Omental fat pad (tissue), 4 donors: ENCODE results near the gene CNOT4. TPM values are rescaled to one million over a fixed set of nuclear protein-coding genes. Genes with fewer than 3 reads are reported as not detected.

Experiments used
- ATAC-seq: fragments of 150-250 bp; one replicate; pipeline ENCODE4 v1.9.1; 2016; ENCODE audit warnings: mild to moderate bottlenecking, moderate library complexity; ENCODE audit not compliant: low FRiP score
- DNase-seq: peaks from one replicate; pipeline ENCODE4 v3.0.0-alpha.2; 2019; ENCODE audit warnings: low spot score
- total RNA-seq, 4 donors: library from RNA; depleted of rRNA; stranded (reverse); fragments of >200 nt; gene quantifications; one replicate each; pipeline ENCODE4 v1.1.0, GENCODE V29; 2016
- TF ChIP-seq, protein P1 (sequence below), 3 donors: fragments of 450-650 bp; IDR thresholded peaks; one replicate each; pipeline ENCODE4 v1.5.1; 2016 to 2017; ENCODE audit warnings: antibody characterized with exemption in 3 of 3, mild to moderate bottlenecking in 3 of 3, moderate library complexity in 2 of 3

Gene CNOT4
- total RNA-seq, 4 donors from 2014 or later, result 19.8 to 21.8 (median 20.2) TPM

DNA sequence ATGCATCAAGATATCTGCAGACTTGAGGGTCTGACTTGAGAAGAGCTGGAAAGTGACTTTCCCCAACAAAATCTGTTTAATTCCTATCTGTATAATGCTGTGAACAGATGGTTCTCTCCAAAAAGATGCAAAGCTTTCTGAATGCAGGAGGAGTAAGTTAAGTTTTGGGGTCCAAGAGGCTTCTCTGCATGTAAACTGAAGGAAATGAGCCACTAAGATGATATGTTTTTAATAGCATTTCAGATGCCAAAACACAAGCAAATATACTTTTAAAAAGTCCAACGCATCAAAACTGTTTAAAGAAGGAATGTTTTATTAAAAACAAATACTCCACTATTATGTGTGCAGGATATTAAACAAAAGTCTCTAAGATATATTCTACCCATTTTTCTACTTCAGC is 139.2 kb downstream of the CNOT4 start:
- DNase-seq (no peak), ATAC-seq (no peak)
- TF ChIP-seq, protein P1, sequence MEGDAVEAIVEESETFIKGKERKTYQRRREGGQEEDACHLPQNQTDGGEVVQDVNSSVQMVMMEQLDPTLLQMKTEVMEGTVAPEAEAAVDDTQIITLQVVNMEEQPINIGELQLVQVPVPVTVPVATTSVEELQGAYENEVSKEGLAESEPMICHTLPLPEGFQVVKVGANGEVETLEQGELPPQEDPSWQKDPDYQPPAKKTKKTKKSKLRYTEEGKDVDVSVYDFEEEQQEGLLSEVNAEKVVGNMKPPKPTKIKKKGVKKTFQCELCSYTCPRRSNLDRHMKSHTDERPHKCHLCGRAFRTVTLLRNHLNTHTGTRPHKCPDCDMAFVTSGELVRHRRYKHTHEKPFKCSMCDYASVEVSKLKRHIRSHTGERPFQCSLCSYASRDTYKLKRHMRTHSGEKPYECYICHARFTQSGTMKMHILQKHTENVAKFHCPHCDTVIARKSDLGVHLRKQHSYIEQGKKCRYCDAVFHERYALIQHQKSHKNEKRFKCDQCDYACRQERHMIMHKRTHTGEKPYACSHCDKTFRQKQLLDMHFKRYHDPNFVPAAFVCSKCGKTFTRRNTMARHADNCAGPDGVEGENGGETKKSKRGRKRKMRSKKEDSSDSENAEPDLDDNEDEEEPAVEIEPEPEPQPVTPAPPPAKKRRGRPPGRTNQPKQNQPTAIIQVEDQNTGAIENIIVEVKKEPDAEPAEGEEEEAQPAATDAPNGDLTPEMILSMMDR (IDR thresholded peaks at IDR 0.05), result no peak

- no peak for ATAC-seq
- TF ChIP-seq, protein P1 (IDR thresholded peaks at IDR 0.05), result no peak
Observed at GRCh38 chr7:135369405-135369804, 140.5 kb downstream of the CNOT4 start.

GRCh38 chr7:135368416-135369186 is 141.3 kb downstream of the CNOT4 start:
- DNase-seq (no peak), ATAC-seq (no peak)
- TF ChIP-seq, protein P1 (IDR thresholded peaks at IDR 0.05), result no peak

More at GRCh38 chr7:135369405-135369804, 140.5 kb downstream of the CNOT4 start:
- DNase-seq, result no peak

- TF ChIP-seq, protein P1 (IDR thresholded peaks at IDR 0.05), result no peak
- ATAC-seq (no peak), DNase-seq (no peak)
Observed at GRCh38 chr7:135366843-135367508, 142.9 kb downstream of the CNOT4 start.

DNA sequence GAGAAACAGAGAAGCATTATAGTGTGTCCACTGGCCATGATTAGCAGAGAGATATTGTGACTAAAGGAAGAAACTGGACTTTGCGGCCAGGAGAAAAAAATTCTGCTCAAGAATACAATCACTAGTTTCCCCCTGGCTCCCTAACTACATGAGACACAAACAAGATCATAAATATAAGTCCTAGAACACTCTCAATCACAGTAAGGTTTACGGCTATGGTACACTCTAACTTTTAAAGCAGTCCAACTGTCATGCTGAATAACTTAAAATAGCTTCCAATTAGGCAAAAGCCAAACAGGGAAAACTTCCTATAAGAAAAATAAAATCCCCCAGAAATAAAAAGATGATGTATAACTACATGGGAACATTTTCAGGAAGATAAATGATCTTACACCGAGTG is 144.2 kb downstream of the CNOT4 start:
- TF ChIP-seq, protein P1 (IDR thresholded peaks at IDR 0.05), result no peak
- ATAC-seq, result no peak
- DNase-seq, result no peak

- ATAC-seq (no peak), DNase-seq (no peak)
- TF ChIP-seq, protein P1 (IDR thresholded peaks at IDR 0.05), result no peak
Observed at GRCh38 chr7:135364206-135364605, 145.7 kb downstream of the CNOT4 start.
